Neural progenitor cell (in vitro differentiated cells): ENCODE results near the gene NOTCH1. TPM values are rescaled to one million over a fixed set of nuclear protein-coding genes. Genes with fewer than 3 reads are reported as not detected.
A peak's percentile ranks its signal among the peaks of the same experiment; 100 is the strongest.

ENCODE experiments used
- DNase-seq: peaks from one replicate; pipeline ENCODE4 v3.0.0-alpha.2; 2016; ENCODE audit warnings: low spot score
- H2AFZ ChIP-seq: fragments of 200-600 bp; sonication (generic); replicated peaks from 2 replicates; pipeline ENCODE4 v1.6.1; 2016; ENCODE audit warnings: antibody characterized with exemption
- H3F3A ChIP-seq: fragments of 200-600 bp; sonication (generic); 2 replicates; pipeline ENCODE4 v1.6.1; 2016; ENCODE audit warnings: antibody characterized with exemption, low read depth
- H3K27ac ChIP-seq: fragments of 200-600 bp; sonication (generic); 2 replicates; pipeline ENCODE4 v1.5.1; 2016; ENCODE audit warnings: mild to moderate bottlenecking
- H3K27me3 ChIP-seq: fragments of 200-600 bp; sonication (generic); 2 replicates; pipeline ENCODE4 v1.6.1; 2016; ENCODE audit warnings: mild to moderate bottlenecking, moderate library complexity
- H3K36me3 ChIP-seq: fragments of 200-600 bp; sonication (generic); 2 replicates; pipeline ENCODE4 v1.5.1; 2016
- H3K4me1 ChIP-seq: fragments of 200-600 bp; sonication (generic); 2 replicates; pipeline ENCODE4 v1.6.1; 2016; ENCODE audit warnings: mixed run types
- H3K4me2 ChIP-seq: fragments of 200-600 bp; sonication (generic); 2 replicates; pipeline ENCODE4 v1.6.1; 2016
- H3K4me3 ChIP-seq: fragments of 200-600 bp; sonication (generic); 2 replicates; pipeline ENCODE4 v1.5.1; 2016
- H3K79me2 ChIP-seq: fragments of 200-600 bp; sonication (generic); 2 replicates; pipeline ENCODE4 v1.6.1; 2016; ENCODE audit warnings: low read depth
- H3K9ac ChIP-seq: fragments of 200-600 bp; sonication (generic); 2 replicates; pipeline ENCODE4 v1.6.1; 2016
- H3K9me3 ChIP-seq: fragments of 200-600 bp; sonication (generic); 2 replicates; pipeline ENCODE4 v1.5.1; 2016; ENCODE audit warnings: low read depth
- H4K20me1 ChIP-seq: fragments of 200-600 bp; sonication (generic); 2 replicates; pipeline ENCODE4 v1.6.1; 2016; ENCODE audit warnings: low read depth
- H3K27ac Mint-ChIP-seq: 3 replicates; pipeline ENCODE4 v1.8.0; 2021; ENCODE audit warnings: mixed read lengths
- H3K27me3 Mint-ChIP-seq: 2 replicates; pipeline ENCODE4 v1.8.0; 2022; ENCODE audit warnings: low read depth, mild to moderate bottlenecking, inconsistent platforms, moderate library complexity, mixed read lengths; ENCODE audit not compliant: insufficient read depth
- H3K36me3 Mint-ChIP-seq: 3 replicates; pipeline ENCODE4 v1.8.0; 2021; ENCODE audit warnings: mixed read lengths
- H3K4me1 Mint-ChIP-seq: 3 replicates; pipeline ENCODE4 v1.8.0; 2021; ENCODE audit warnings: mixed read lengths
- H3K4me3 Mint-ChIP-seq: 3 replicates; pipeline ENCODE4 v1.8.0; 2021; ENCODE audit warnings: mild to moderate bottlenecking, moderate library complexity, mixed read lengths
- H3K9me3 Mint-ChIP-seq: 3 replicates; pipeline ENCODE4 v1.8.0; 2020; ENCODE audit warnings: mixed read lengths
- CTCF ChIP-seq: fragments of 200-600 bp; sonication (generic); IDR thresholded peaks from 2 replicates; pipeline ENCODE4 v1.5.1; 2017; ENCODE audit warnings: antibody characterized with exemption, mild to moderate bottlenecking
- EZH2 ChIP-seq: fragments of 200-600 bp; sonication (generic); IDR thresholded peaks from 2 replicates; pipeline ENCODE4 v1.6.1; 2017; ENCODE audit warnings: antibody characterized with exemption, mild to moderate bottlenecking, moderate library complexity
- EZH2phosphoT487 ChIP-seq: fragments of 200-600 bp; sonication (generic); IDR thresholded peaks from 2 replicates; pipeline ENCODE4 v1.6.1; 2017; ENCODE audit warnings: antibody characterized with exemption
- total RNA-seq: library from RNA; depleted of rRNA; stranded (reverse); fragments of >200 nt; gene quantifications from 2 replicates; pipeline ENCODE4 v1.2.3, GENCODE V29; 2015; ENCODE audit warnings: low replicate concordance

The NOTCH1 gene
- 11.7 and 32.4 TPM in 2 replicates for total RNA-seq

- H3K27me3 ChIP-seq = peaks cover 13% of the 10 kb centered on the region
- Mint-ChIP-seq H3K27ac (peak within 1 kb of the TSS; percentile 76), H3K4me1 (peaks cover 39% of the 10 kb centered on the region), H3K9me3 (no peaks in the 10 kb centered on the region), H3K4me3 (peak within 1 kb of the TSS; percentile 92), H3K27me3 (peaks cover 2% of the 10 kb centered on the region), H3K36me3 (no peaks in the 10 kb centered on the region)
- no peak for TF ChIP-seq EZH2phosphoT487
- peak; percentile 28 for TF ChIP-seq EZH2
- H3K36me3 ChIP-seq = no peaks in the 10 kb centered on the region
- peak within 1 kb of the TSS; percentile 73 for H3K9ac ChIP-seq
- H2AFZ ChIP-seq = no peak within 1 kb of the TSS
- peak within 1 kb of the TSS; percentile 96 for H3K4me2 ChIP-seq
- DNase-seq = peak; percentile 92
- H4K20me1 ChIP-seq = peaks cover 48% of the 10 kb centered on the region
- peaks cover 41% of the 10 kb centered on the region for H3F3A ChIP-seq
- H3K79me2 ChIP-seq = peaks cover 41% of the 10 kb centered on the region
- peak within 1 kb of the TSS; percentile 99 for H3K4me3 ChIP-seq
- H3K27ac ChIP-seq = no peak within 1 kb of the TSS
- H3K9me3 ChIP-seq = no peaks in the 10 kb centered on the region
- peaks cover 61% of the 10 kb centered on the region for H3K4me1 ChIP-seq
Observed at GRCh38 chr9:136545965-136546696, at the start of gene NOTCH1. NOTCH1 (minus strand) TSS chr9:136546048; CDS start chr9:136545786, 262 bp downstream.

GRCh38 chr9:136594492-136594891 lies 48.6 kb upstream of the NOTCH1 start:
- Histone ChIP-seq H3K9me3 (no peaks in the 10 kb centered on the region), H3K36me3 (no peaks in the 10 kb centered on the region), H3K27ac (no peak overlapping the region), H3K4me3 (no peak overlapping the region), H2AFZ (no peak overlapping the region), H3F3A (peaks cover 4% of the 10 kb centered on the region), H3K79me2 (no peaks in the 10 kb centered on the region), H3K4me2 (no peak overlapping the region), H3K9ac (no peak overlapping the region), H4K20me1 (no peaks in the 10 kb centered on the region), H3K27me3 (no peaks in the 10 kb centered on the region), H3K4me1 (peaks cover 33% of the 10 kb centered on the region)
- Mint-ChIP-seq H3K4me3 (peak overlapping the region; percentile 31), H3K36me3 (no peaks in the 10 kb centered on the region), H3K27me3 (peaks cover 12% of the 10 kb centered on the region), H3K4me1 (peaks cover 22% of the 10 kb centered on the region), H3K9me3 (peaks cover 15% of the 10 kb centered on the region), H3K27ac (no peak overlapping the region)
- DNase-seq = no peak
- TF ChIP-seq EZH2phosphoT487 = no peak
- no peak for TF ChIP-seq CTCF
- TF ChIP-seq EZH2 = no peak

GRCh38 chr9:136593581-136593980 lies 47.7 kb upstream of the NOTCH1 start:
- Histone ChIP-seq H3K36me3 (no peaks in the 10 kb centered on the region), H3K27me3 (no peaks in the 10 kb centered on the region), H2AFZ (no peak overlapping the region), H3K4me1 (peaks cover 32% of the 10 kb centered on the region), H3K27ac (no peak overlapping the region), H3K9me3 (no peaks in the 10 kb centered on the region), H3K9ac (no peak overlapping the region), H3K4me3 (no peak overlapping the region), H3K79me2 (no peaks in the 10 kb centered on the region), H4K20me1 (no peaks in the 10 kb centered on the region), H3K4me2 (no peak overlapping the region), H3F3A (peaks cover 5% of the 10 kb centered on the region)
- no peaks in the 10 kb centered on the region for H3K36me3 Mint-ChIP-seq
- peaks cover 15% of the 10 kb centered on the region for H3K9me3 Mint-ChIP-seq
- peak overlapping the region; percentile 3 for H3K27ac Mint-ChIP-seq
- peaks cover 15% of the 10 kb centered on the region for H3K27me3 Mint-ChIP-seq
- peak overlapping the region; percentile 3 for H3K4me3 Mint-ChIP-seq
- H3K4me1 Mint-ChIP-seq = peaks cover 27% of the 10 kb centered on the region
- no peak for DNase-seq
- TF ChIP-seq EZH2phosphoT487 = no peak
- no peak for TF ChIP-seq EZH2
- no peak for TF ChIP-seq CTCF

GRCh38 chr9:136592666-136593065 lies 46.8 kb upstream of the NOTCH1 start:
- no peaks in the 10 kb centered on the region for H3K36me3 Mint-ChIP-seq
- DNase-seq = no peak
- H3K4me2 ChIP-seq = no peak overlapping the region
- no peaks in the 10 kb centered on the region for H3K79me2 ChIP-seq
- peaks cover 15% of the 10 kb centered on the region for H3K9me3 Mint-ChIP-seq
- no peak overlapping the region for H3K4me3 ChIP-seq
- no peak overlapping the region for H3K4me3 Mint-ChIP-seq
- peaks cover 39% of the 10 kb centered on the region for H3K4me1 ChIP-seq
- no peak overlapping the region for H2AFZ ChIP-seq
- no peaks in the 10 kb centered on the region for H4K20me1 ChIP-seq
- peaks cover 15% of the 10 kb centered on the region for H3F3A ChIP-seq
- peaks cover 34% of the 10 kb centered on the region for H3K4me1 Mint-ChIP-seq
- no peaks in the 10 kb centered on the region for H3K9me3 ChIP-seq
- no peak overlapping the region for H3K9ac ChIP-seq
- no peaks in the 10 kb centered on the region for H3K36me3 ChIP-seq
- H3K27me3 ChIP-seq = no peaks in the 10 kb centered on the region
- H3K27ac Mint-ChIP-seq = peak overlapping the region; percentile 18
- TF ChIP-seq CTCF = no peak
- no peak for TF ChIP-seq EZH2phosphoT487
- no peak for TF ChIP-seq EZH2
- no peak overlapping the region for H3K27ac ChIP-seq
- peaks cover 15% of the 10 kb centered on the region for H3K27me3 Mint-ChIP-seq
